Activated CD8-positive, alpha-beta T cell treated with anti-CD3 and anti-CD28 coated beads for 36 hours (primary cell): ENCODE measurements around the gene NHS. TPM values are rescaled to one million over a fixed set of nuclear protein-coding genes. Genes with fewer than 3 reads are reported as not detected.
A peak's percentile ranks its signal among the peaks of the same experiment; 100 is the strongest.

Experiments used
- ATAC-seq: fragments of 200-7000 bp; cut with Tn5 transposase; one replicate; pipeline ENCODE4 v1.10.0; 2021; ENCODE audit warnings: mild to moderate bottlenecking, moderate library complexity
- CTCF ChIA-PET: fragments of 350-600 bp; sonication (Branson Sonifier 250); formaldehyde crosslinking; loops from one replicate; lab custom pipeline; 2021; ENCODE audit warnings: antibody characterized with exemption; lab: Charles Lee
- POLR2A ChIA-PET: fragments of 350-600 bp; sonication (Branson Sonifier 250); formaldehyde crosslinking; loops from one replicate; lab custom pipeline; 2021; ENCODE audit warnings: antibody characterized with exemption; lab: Charles Lee
- DNase-seq: peaks from one replicate; pipeline ENCODE4 v3.0.0-alpha.2; 2020
- H3K27ac Mint-ChIP-seq: one replicate; pipeline ENCODE4 v1.8.0; 2021; ENCODE audit warnings: mild to moderate bottlenecking, mixed read lengths
- H3K27me3 Mint-ChIP-seq: one replicate; pipeline ENCODE4 v1.8.0; 2021; ENCODE audit warnings: mixed read lengths
- H3K36me3 Mint-ChIP-seq: one replicate; pipeline ENCODE4 v1.8.0; 2021; ENCODE audit warnings: low read depth, mixed read lengths
- H3K4me1 Mint-ChIP-seq: one replicate; pipeline ENCODE4 v1.8.0; 2021; ENCODE audit warnings: low read depth, mixed read lengths
- H3K4me3 Mint-ChIP-seq: one replicate; pipeline ENCODE4 v1.8.0; 2021; ENCODE audit warnings: mild to moderate bottlenecking, moderate library complexity, mixed read lengths
- H3K9me3 Mint-ChIP-seq: one replicate; pipeline ENCODE4 v1.8.0; 2021; ENCODE audit warnings: mixed read lengths
- CTCF ChIP-seq: fragments of 200-600 bp; IDR thresholded peaks from one replicate; pipeline ENCODE4 v1.8.0; 2022; ENCODE audit warnings: antibody characterized with exemption, mild to moderate bottlenecking
- intact Hi-C: fragments of 100-400 bp; cut with micrococcal nuclease; formaldehyde crosslinking; loops from one replicate; pipeline ENCODE4 v1.10.0; 2022
- total RNA-seq, 2 experiments: library from RNA; stranded (reverse); gene quantifications; one replicate each; pipeline ENCODE4 v1.2.3, GENCODE V29; 2021

Gene NHS
- total RNA-seq, 2 experiments from 2014 or later = 6.9 to 7.3 TPM

DNA sequence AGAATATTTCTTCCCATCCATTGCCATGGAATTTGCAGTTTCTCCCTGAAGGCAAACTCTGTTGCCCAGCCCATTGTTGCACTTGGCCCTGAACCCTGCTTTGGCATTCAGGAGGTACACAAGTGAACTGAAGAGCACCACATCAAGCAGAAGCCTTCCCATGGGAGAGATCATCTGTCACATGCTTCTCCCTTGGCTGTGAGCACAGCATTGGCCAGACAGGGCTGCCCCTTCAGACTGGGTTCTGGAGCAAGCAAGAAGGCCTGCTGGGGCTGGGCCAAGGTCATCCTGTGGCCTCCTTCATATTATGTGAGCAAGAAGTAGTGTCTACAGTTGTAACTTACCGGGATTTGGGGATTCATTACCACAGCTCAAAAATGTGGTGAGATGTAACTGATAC is 385.0 kb downstream of the NHS start:
- ChIA-PET CTCF (no interaction called here), POLR2A (no interaction called here)
- DNase-seq (no peak), ATAC-seq (no peak)
- Mint-ChIP-seq H3K27ac (no peak overlapping the region), H3K9me3 (no peaks in the 10 kb centered on the region), H3K27me3 (no peaks in the 10 kb centered on the region), H3K4me1 (peaks cover 5% of the 10 kb centered on the region), H3K36me3 (no peaks in the 10 kb centered on the region), H3K4me3 (no peak overlapping the region)
- TF ChIP-seq CTCF = no peak
- intact Hi-C loops = no loop called here

DNA sequence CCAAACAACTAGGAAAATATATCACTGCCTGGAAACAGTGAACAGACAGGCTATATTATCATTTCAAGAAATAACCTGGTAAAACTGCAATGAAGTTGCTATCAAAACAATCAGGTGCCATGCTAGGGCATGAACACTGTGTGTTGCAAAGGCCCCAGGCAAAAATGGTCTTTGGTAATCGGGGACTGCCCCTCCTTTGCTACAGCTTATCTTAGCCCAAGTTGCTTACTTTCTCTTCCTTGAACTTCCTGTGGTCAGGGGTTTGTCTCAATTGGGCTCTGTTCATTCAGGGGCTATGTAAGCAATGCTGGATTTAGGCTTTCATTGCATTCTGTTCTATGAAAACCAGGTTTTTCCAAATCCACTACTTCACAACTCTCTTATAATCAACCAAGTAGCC is 392.7 kb downstream of the NHS start:
- H3K36me3 Mint-ChIP-seq = no peaks in the 10 kb centered on the region
- no peaks in the 10 kb centered on the region for H3K27me3 Mint-ChIP-seq
- no peak for ATAC-seq
- no peak overlapping the region for H3K4me3 Mint-ChIP-seq
- no peaks in the 10 kb centered on the region for H3K4me1 Mint-ChIP-seq
- ChIA-PET POLR2A (no interaction called here), CTCF (no interaction called here)
- intact Hi-C loops = no loop called here
- DNase-seq = no peak
- no peak overlapping the region for H3K27ac Mint-ChIP-seq
- H3K9me3 Mint-ChIP-seq = no peaks in the 10 kb centered on the region
- no peak for TF ChIP-seq CTCF

DNA sequence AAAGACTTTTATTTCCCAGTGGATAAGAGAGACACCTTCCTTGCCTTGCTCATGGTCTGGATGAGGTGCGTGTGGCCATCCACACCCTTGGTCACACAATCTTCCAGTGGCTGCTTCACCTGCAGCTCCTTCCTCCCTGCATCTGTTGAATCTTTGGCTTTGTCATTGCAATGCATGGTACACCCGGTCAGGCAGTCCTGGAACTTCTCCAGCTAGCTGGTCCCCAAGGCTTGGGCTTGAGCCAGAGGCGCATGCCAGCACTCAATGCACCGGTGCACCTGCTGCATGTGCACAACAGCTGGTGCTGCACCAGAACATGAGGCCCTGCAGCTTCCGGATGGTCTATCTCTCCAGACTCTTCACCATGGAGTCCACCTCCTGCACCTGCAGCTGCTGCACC is 394.0 kb downstream of the NHS start:
- TF ChIP-seq CTCF = no peak
- Mint-ChIP-seq H3K9me3 (no peaks in the 10 kb centered on the region), H3K4me3 (no peak overlapping the region), H3K36me3 (no peaks in the 10 kb centered on the region), H3K4me1 (no peaks in the 10 kb centered on the region), H3K27ac (no peak overlapping the region), H3K27me3 (no peaks in the 10 kb centered on the region)
- ChIA-PET POLR2A (no interaction called here), CTCF (no interaction called here)
- DNase-seq = no peak
- ATAC-seq = no peak
- intact Hi-C loops = no loop called here

GRCh38 chrX:17769701-17770269 is 394.8 kb downstream of the NHS start:
- no peaks in the 10 kb centered on the region for H3K36me3 Mint-ChIP-seq
- peak; percentile 32 for ATAC-seq

More at GRCh38 chrX:17769701-17770269, 394.8 kb downstream of the NHS start:
- no peaks in the 10 kb centered on the region for H3K4me1 Mint-ChIP-seq
- H3K4me3 Mint-ChIP-seq = no peak overlapping the region
- H3K9me3 Mint-ChIP-seq = no peaks in the 10 kb centered on the region
- H3K27ac Mint-ChIP-seq = no peak overlapping the region
- no peak for TF ChIP-seq CTCF
- ChIA-PET POLR2A (no interaction called here), CTCF (no interaction called here)
- peak; percentile 14 for DNase-seq
- intact Hi-C loops = no loop called here
- no peaks in the 10 kb centered on the region for H3K27me3 Mint-ChIP-seq
